GM12878 (cell line): ENCODE measurements around the gene KLHL7. TPM values are rescaled to one million over a fixed set of nuclear protein-coding genes. Genes with fewer than 3 reads are reported as not detected.

ENCODE experiments used
- ATAC-seq: fragments of 200-7000 bp; cut with Tn5 transposase; 3 replicates; pipeline ENCODE4 v1.9.1; 2020; ENCODE audit warnings: mild to moderate bottlenecking, moderate library complexity
- BruUV-seq: library from RNA; stranded (reverse); fragments of 400-500 nt; replicated peaks from 2 replicates; lab custom pipeline; 2021; lab: Mats Ljungman, UMichigan
- CTCF ChIA-PET: fragments of 300-600 bp; sonication (Branson Sonifier 250); formaldehyde crosslinking; extraction: SDS; loops from one replicate; lab custom pipeline; 2021; ENCODE audit warnings: inconsistent platforms; lab: Yijun Ruan, JAX
- POLR2A ChIA-PET: fragments of 350-600 bp; formaldehyde crosslinking; extraction: SDS; loops from one replicate; lab custom pipeline; 2021; ENCODE audit warnings: inconsistent platforms; lab: Charles Lee
- RAD21 ChIA-PET: fragments of 300-600 bp; sonication (Branson Sonifier 250); formaldehyde crosslinking; loops from one replicate; lab custom pipeline; 2023; ENCODE audit warnings: antibody characterized with exemption; ENCODE audit not compliant: unreplicated experiment; lab: Charles Lee
- SMC1A ChIA-PET: fragments of 300-600 bp; sonication (Branson Sonifier 250); formaldehyde crosslinking; loops from one replicate; lab custom pipeline; 2023; ENCODE audit not compliant: unreplicated experiment, uncharacterized antibody; lab: Charles Lee
- DNase-seq: peaks from one replicate; pipeline ENCODE4 v3.0.0-alpha.2; 2011; ENCODE audit warnings: low read depth, low spot score
- FAIRE-seq: peaks from 3 replicates; lab custom pipeline; 2011; peaks lifted over from hg19 to GRCh38; lab: Jason Lieb, UNC
- H2AFZ ChIP-seq: 2 replicates; pipeline ENCODE4 v1.6.0; 2011; ENCODE audit warnings: low read depth, low read length, control low read depth; ENCODE audit not compliant: control insufficient read depth
- H3K27ac ChIP-seq: 2 replicates; pipeline ENCODE4 v1.5.1; 2011; ENCODE audit warnings: control low read depth; ENCODE audit not compliant: control insufficient read depth, insufficient read depth
- H3K27me3 ChIP-seq, 2 experiments: replicated peaks in 1 of 2; 2 replicates each; pipeline versions ENCODE4 v1.6.0 to v1.6.1; 2011; ENCODE audit warnings: low read length in 1 of 2; ENCODE audit not compliant: control insufficient read depth in 2 of 2, insufficient read depth in 2 of 2
- H3K36me3 ChIP-seq, 2 experiments: 2 replicates each; pipeline ENCODE4 v1.5.1; 2011; ENCODE audit warnings: low read length in 1 of 2; ENCODE audit not compliant: control insufficient read depth in 2 of 2, insufficient read depth in 2 of 2
- H3K4me1 ChIP-seq: 2 replicates; pipeline ENCODE4 v1.6.1; 2011; ENCODE audit warnings: mild to moderate bottlenecking, low read length, moderate library complexity, mixed read lengths; ENCODE audit not compliant: control insufficient read depth, insufficient read depth
- H3K4me2 ChIP-seq: 2 replicates; pipeline ENCODE4 v1.6.0; 2011; ENCODE audit warnings: control low read depth; ENCODE audit not compliant: control insufficient read depth, insufficient read depth
- H3K4me3 ChIP-seq: fragments of 200-600 bp; sonication (generic); 2 replicates; pipeline ENCODE4 v1.5.1; 2016
- H3K79me2 ChIP-seq: 2 replicates; pipeline ENCODE4 v1.6.0; 2011; ENCODE audit warnings: low read length; ENCODE audit not compliant: control insufficient read depth, insufficient read depth
- H3K9ac ChIP-seq: 2 replicates; pipeline ENCODE4 v1.8.0; 2011; ENCODE audit warnings: low read length, control low read depth, mixed read lengths; ENCODE audit not compliant: control insufficient read depth, insufficient read depth
- H3K9me3 ChIP-seq: replicated peaks from 3 replicates; pipeline ENCODE4 v1.5.1; 2011; ENCODE audit warnings: mild to moderate bottlenecking, low read length; ENCODE audit not compliant: control insufficient read depth, insufficient read depth
- H4K20me1 ChIP-seq: 2 replicates; pipeline ENCODE4 v1.6.0; 2011; ENCODE audit not compliant: control insufficient read depth, insufficient read depth
- ATF2 ChIP-seq: IDR thresholded peaks from 2 replicates; pipeline ENCODE4 v1.6.1; 2012; ENCODE audit warnings: low read length, inconsistent platforms
- CEBPB ChIP-seq, 2 experiments: fragments of 150-350 bp in 1 of 2; IDR thresholded peaks; 2 replicates each; pipeline ENCODE4 v1.6.1; 2012 to 2014; ENCODE audit warnings: low read depth in 2 of 2, low read length in 2 of 2, borderline replicate concordance in 1 of 2, inconsistent platforms in 1 of 2
- CHD2 ChIP-seq: IDR thresholded peaks from 2 replicates; pipeline ENCODE4 v1.6.1; 2011; ENCODE audit warnings: low read depth, low read length, improper control_type of control experiment, borderline replicate concordance
- CREB1 ChIP-seq: IDR thresholded peaks from 2 replicates; pipeline ENCODE4 v1.6.1; 2012; ENCODE audit warnings: low read depth, mild to moderate bottlenecking, inconsistent platforms
- E2F4 ChIP-seq: IDR thresholded peaks from 2 replicates; pipeline ENCODE4 v1.6.1; 2012; ENCODE audit warnings: low read depth, low read length, improper control_type of control experiment
- GABPA ChIP-seq: IDR thresholded peaks from 2 replicates; pipeline ENCODE4 v1.6.1; 2014; ENCODE audit warnings: antibody characterized with exemption, low read depth, mild to moderate bottlenecking, inconsistent platforms
- MTA2 ChIP-seq: fragments of 450-650 bp; IDR thresholded peaks from 2 replicates; pipeline ENCODE4 v1.6.1; 2016; ENCODE audit warnings: low read depth, mild to moderate bottlenecking, moderate library complexity
- NBN ChIP-seq: fragments of 450-650 bp; IDR thresholded peaks from 2 replicates; pipeline ENCODE4 v1.6.1; 2016
- NFIC ChIP-seq: IDR thresholded peaks from 2 replicates; pipeline ENCODE4 v1.6.1; 2012; ENCODE audit warnings: low read depth, mild to moderate bottlenecking, inconsistent platforms, low read length, moderate library complexity
- NFYB ChIP-seq: IDR thresholded peaks from 2 replicates; pipeline ENCODE4 v1.6.1; 2011; ENCODE audit warnings: low read depth, mild to moderate bottlenecking, low read length, improper control_type of control experiment, moderate library complexity; ENCODE audit not compliant: insufficient read depth
- RAD21 ChIP-seq: IDR thresholded peaks from 2 replicates; pipeline ENCODE4 v1.6.1; 2011; ENCODE audit warnings: mild to moderate bottlenecking, low read depth, low read length, moderate library complexity; ENCODE audit not compliant: insufficient read depth
- RCOR1 ChIP-seq: conservative IDR thresholded peaks from 2 replicates; pipeline ENCODE4 v1.6.1; 2012; ENCODE audit warnings: low read depth, low read length, improper control_type of control experiment
- RELB ChIP-seq: fragments of 450-650 bp; IDR thresholded peaks from 2 replicates; pipeline ENCODE4 v1.6.1; 2017; ENCODE audit warnings: low read depth, mild to moderate bottlenecking, moderate library complexity
- TCF12 ChIP-seq: IDR thresholded peaks from 2 replicates; pipeline ENCODE4 v1.6.1; 2011; ENCODE audit warnings: low read depth, mild to moderate bottlenecking, low read length
- YBX1 ChIP-seq: fragments of 450-650 bp; IDR thresholded peaks from 2 replicates; pipeline ENCODE4 v1.6.1; 2016; ENCODE audit warnings: antibody characterized with exemption
- ZNF24 ChIP-seq: fragments of 450-650 bp; IDR thresholded peaks from 2 replicates; pipeline ENCODE4 v1.6.1; 2017; ENCODE audit warnings: antibody characterized with exemption, mild to moderate bottlenecking
- WGBS: methylation state at CpG from one replicate; pipeline ENCODE4 v1.1.6; 2016; ENCODE audit warnings: low lambda C conversion rate; ENCODE audit not compliant: insufficient replicate concordance, insufficient coverage; ENCODE audit errors: missing lambda C conversion rate; 5-methylcytosine and 5-hydroxymethylcytosine counted together
- in situ Hi-C: fragments of 300-500 bp; cut with MboI; formaldehyde crosslinking; loops from 9 replicates; pipeline ENCODE4 v1.14.3; 2018; ENCODE audit warnings: mixed read lengths
- intact Hi-C: fragments of 100-400 bp; cut with micrococcal nuclease; formaldehyde crosslinking; loops from one replicate; pipeline ENCODE4 v1.14.2; 2022; ENCODE audit not compliant: unreplicated experiment
- polyA plus RNA-seq, 11 experiments: library from polyadenylated mRNA; depleted of rRNA in 4 of 11; unstranded in 6 of 11; stranded (reverse) in 5 of 11; fragments of >200 nt; fragmentation: Nextera tagmentation in 4 of 11; fragmentation: Illumina TruSeq in 1 of 11; extraction: Ambion mirVana in 4 of 11; extraction: Trizol in 1 of 11; gene quantifications; 1 replicate in 1 of 11; 2 replicates in 10 of 11; pipeline versions ENCODE4 v1.2.1 to v1.2.3, GENCODE V29; 2011 to 2016; ENCODE audit warnings: inconsistent platforms in 2 of 11, missing spikeins in 2 of 11, low read depth in 1 of 11
- total RNA-seq, 4 experiments: library from RNA; depleted of rRNA in 3 of 4; stranded (reverse); fragments of >200 nt in 3 of 4; fragmentation: Illumina TruSeq in 1 of 4; extraction: Trizol in 1 of 4; gene quantifications; 2 replicates each; pipeline versions ENCODE4 v1.2.1 to v1.2.3, GENCODE V29; 2013 to 2021

KLHL7 gene
- total and polyA plus RNA-seq, 10 of the 15 experiments (the other 5 are each of a cell fraction or from before 2014, with no cell fraction given) = 6.4 to 38.7 (median 20.9) TPM

- TF ChIP-seq RELB (no peak), CEBPB (IDR thresholded peaks at IDR 0.05; ENCODE audit: borderline replicate concordance in 1 of 2, low read depth in 2 of 2, low read length in 2 of 2) (no peak), CREB1 (no peak), NFIC (no peak), MTA2 (no peak)
Measured at GRCh38 chr7:23207884-23208283, 102.3 kb downstream of the KLHL7 start (continued).

- ChIA-PET RAD21 (no interaction called here), CTCF (no interaction called here), POLR2A (no interaction called here), SMC1A (no interaction called here)
- Histone ChIP-seq H3K27ac (no peak overlapping the region), H3K4me1 (no peaks in the 10 kb centered on the region), H3K4me2 (no peak overlapping the region), H3K9me3 (no peaks in the 10 kb centered on the region; the same call in 2 of the 3 replicates), H3K27me3 (no peaks in the 10 kb centered on the region), H3K4me3 (no peak overlapping the region), H3K9ac (no peak overlapping the region), H4K20me1 (no peaks in the 10 kb centered on the region), H3K79me2 (no peaks in the 10 kb centered on the region), H3K36me3 (peaks cover 0 to under 1% of the 10 kb centered on the region in 2 experiments; a peak in 1 of 4 replicates), H2AFZ (no peak overlapping the region)
- intact Hi-C loops (no loop called here), in situ Hi-C loops (no loop called here)
- no peak for ATAC-seq
- BruUV-seq = no TSS peak
- TF ChIP-seq ATF2 (no peak), RAD21 (no peak), E2F4 (no peak), CHD2 (no peak), NBN (no peak), GABPA (no peak), TCF12 (no peak), CEBPB (IDR thresholded peaks at IDR 0.05; ENCODE audit: borderline replicate concordance in 1 of 2, low read depth in 2 of 2, low read length in 2 of 2) (no peak), YBX1 (no peak), NFYB (no peak), ZNF24 (no peak), RCOR1 (no peak)
- no peak for DNase-seq
- no peak for FAIRE-seq
- 63% methylated on average over 4 of the region's 4 CpGs for WGBS
Measured at GRCh38 chr7:23208316-23208715, 102.7 kb downstream of the KLHL7 start.
